HG02852 (cell line): ENCODE measurements around the gene EIF2S2.

ENCODE experiments used
- ATAC-seq: cut with Tn5 transposase; IDR thresholded peaks from one replicate; pipeline ENCODE4 v1.9.1; 2021; ENCODE audit warnings: mild to moderate bottlenecking, moderate library complexity; ENCODE audit not compliant: unreplicated experiment

Gene EIF2S2

DNA sequence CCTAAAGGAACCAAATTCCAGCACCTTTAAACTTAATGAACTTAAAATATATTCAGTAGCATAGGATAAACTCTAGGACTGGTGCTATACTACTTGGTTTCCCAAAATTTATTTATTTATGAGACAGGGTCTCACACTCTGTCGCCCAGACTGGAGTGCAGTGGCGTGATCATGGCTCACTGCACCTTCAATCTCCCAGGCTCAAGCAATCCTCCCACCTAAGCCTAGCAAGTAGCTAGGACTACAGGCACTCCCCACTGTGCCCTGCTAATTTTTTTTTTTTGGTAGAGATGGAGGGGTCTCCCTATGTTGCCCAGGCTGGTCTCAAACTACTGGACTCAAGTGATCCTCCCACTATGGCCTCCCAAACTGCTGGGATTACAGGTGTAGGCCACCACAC, 21.4 kb downstream of the EIF2S2 start:
- ATAC-seq, result no peak

DNA sequence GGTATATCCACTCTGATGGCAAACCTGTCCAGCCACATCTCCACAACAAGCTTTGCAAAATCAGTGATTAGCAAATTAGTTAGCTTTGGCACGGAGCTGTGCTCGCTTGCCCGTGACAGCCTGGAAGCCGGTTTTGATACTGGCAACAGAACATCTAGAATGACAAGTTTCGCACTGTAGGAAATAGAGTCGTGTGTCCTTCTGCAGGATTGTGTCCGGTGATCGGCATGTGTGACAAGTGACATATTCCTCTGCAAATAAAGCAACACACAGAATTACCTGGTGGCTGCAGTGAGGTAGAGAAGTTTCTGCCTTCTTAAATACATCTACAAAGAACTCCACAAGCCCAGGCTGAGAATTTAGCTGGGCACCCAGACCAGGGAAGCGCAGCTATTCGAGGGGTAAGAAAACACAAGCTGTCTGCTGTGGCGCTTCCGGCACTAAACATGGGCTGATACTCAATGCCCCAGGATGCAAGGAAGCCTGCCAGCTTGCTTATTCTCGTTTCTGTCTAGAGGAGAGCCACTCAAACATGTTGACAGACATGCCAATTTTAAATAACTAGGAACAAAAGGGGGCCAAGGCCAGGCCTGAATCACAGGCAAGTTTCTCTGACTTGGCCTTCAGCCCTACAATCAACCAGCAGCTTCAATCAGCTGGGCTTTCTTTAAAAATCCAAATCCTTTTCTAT, 22.2 kb downstream of the EIF2S2 start:
- no peak for ATAC-seq

DNA sequence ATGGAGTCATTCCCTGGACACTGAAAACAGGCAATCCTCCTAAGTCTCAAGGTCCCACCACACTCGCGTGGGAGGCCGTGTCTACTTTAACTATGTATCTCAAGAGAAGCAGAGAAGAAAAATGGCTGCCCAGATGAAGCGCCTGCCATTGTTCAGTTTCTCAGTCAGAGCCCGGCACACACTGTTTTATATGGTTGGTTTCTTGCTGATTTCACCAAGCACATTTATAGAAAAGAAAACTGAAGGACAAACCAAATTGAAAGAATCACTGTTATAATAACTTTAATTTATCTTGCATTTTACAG, 22.9 kb downstream of the EIF2S2 start:
- no peak for ATAC-seq

DNA sequence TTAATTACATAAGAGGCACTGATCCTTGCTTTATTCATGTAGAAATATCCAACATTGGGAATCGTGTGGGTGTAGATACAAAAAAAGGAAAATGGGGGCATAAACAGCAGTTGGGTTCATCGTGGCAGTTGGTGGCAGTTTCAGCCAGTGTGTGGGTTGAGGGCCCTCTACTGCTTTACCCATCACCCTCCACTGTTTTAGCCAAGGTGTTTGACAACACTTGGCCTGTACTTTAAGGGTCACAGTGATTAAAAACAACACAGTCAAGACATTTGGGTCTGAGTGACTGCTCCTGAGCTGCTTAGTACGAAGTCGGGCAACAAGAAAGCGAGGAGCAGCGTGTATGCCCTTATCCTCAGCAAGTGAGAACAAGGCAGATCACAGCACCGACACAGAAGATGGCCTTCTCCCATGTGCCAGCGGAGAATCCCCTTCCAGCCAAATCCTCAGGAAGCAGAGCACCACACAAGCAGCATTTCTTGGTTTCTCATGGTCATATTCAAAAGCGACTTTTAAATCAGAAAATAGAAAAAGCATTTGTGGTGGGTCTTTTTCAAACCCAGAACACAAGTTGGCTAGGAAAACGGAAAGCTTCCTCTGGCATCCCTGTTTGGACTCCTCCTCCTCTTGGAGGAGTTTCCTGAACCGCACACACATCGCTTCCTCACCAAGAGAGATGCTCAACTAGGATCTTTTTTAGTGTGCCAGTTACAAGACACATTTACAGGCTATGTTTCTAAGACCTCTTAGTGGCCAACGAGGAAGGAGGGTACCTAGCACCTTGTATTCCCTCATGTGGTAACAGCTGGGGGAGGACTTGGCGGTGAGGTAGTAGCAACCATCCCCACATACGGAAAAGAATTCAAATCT, 23.5 kb downstream of the EIF2S2 start:
- ATAC-seq, result no peak

DNA sequence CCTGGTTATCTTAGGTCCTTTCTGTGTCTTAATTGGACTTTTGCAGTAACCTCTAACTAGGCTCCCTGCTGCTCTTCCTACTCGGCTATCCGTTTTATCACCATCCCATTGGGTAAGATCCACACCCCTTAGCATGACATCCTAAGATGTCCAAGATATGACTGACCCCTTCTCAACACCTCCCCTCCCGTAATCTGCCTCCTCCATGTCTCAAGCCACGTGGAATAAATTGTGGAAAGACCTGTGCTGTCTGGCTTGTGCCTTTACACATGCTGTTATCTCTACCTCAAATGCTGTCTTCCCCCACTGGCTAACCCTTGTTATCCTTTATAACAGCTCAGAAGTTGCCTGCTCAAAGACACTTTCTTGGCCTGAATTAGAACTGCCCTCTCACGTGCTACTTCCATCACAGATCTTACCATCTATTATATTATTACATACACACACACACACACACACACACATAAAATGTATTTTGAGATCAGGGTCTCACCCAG, 26.5 kb downstream of the EIF2S2 start:
- no peak for ATAC-seq

DNA sequence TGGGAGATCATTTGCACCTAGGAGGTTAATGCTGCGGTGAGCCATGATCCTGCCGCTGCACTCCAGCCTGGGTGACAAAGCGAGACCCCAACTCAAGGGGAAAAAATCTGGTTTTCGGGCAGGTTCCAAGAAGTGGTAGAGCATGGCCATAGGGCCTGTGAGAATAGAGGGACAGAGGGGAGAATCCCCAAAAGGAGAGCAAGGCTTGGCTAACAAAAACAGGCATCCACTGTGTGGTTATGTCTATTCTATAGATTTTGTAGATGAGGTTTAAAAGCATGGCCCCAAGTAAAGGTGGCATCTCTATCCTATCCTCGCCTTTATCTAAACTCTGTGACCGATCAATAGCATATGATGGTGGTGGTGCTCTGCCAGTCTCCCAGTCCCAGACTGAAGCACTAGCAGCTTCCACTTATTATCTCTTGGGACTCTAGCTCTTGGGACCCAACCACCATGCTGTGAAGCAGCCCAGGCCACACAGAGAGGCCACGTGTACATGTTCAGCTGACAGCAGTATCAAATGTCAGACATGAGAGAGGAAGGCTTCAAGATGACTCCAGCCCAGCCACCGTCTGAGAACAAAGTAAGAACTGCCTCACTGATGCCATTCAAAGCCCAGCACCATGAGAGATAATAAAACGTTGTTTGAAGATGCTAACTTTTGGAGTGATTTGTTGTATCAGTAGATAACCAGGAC, 27.7 kb downstream of the EIF2S2 start:
- no peak for ATAC-seq

DNA sequence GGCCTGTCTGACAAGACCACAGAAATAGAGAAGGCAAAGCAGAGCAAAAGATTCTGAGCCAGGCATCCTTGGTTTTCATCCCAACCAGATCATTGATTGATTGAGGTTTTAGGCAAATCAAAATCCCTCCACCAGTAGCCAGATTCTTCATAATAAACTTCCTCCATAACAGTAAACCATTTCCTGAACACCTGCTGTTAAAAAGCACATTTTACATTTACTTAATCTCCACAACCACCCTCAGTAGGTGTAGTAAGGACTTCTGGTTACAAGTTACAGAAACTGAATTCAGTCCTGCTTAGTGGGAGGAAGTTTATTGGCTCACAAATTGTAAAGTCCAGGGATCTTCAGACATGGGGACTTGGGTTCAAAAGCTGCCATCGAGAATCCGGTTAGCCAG, 28.3 kb downstream of the EIF2S2 start:
- ATAC-seq, result no peak

DNA sequence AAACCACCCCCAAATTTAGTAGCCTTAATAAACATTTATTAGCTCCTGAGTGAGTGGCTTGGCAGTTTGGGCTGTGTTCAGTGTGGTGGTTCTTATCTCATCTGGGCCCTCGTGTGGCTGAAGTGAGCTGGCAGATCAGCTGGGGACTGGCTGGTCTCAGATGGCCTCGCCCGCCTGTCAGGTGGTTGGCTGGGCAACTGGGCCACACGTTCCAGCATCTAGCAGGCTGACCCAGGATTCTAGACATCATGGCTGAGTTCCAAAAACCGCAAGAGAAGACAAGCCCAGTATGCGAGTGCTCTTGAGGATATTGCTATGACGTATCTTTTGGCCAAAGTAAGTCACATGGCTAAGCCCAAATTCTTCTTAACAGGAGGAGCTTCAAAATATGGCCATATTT, 28.9 kb downstream of the EIF2S2 start:
- no peak for ATAC-seq

DNA sequence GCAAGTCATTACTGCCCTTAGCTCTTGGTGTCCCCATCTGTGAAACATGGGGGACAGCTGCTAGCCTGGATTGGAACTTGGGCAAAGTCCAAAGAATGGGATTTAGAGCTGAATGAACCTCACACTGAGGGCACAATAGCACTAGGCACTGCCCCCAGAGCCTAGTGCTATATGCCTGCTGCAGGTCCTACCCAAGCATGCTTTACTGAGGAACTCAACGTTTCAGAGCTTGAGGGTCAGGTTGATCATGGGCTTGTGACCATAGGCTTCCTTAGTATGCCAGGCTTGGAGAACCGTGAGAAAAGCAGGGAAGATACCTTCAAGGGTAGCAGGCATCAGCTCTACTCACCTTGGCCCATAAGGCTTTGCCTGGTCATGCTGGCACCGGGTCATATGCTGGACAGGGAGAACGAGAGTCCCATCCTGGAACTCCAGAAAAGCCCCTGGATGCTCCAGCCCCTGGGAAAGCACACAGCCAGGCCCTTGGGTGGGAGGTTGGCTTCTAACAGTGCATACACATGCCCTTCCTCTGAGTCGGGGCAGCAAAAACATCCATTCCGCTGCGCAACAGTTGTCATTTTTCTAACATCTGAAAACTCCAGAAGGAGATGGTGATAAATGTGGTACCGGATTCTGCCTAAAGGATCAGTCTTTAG, 29.7 kb downstream of the EIF2S2 start:
- no peak for ATAC-seq

DNA sequence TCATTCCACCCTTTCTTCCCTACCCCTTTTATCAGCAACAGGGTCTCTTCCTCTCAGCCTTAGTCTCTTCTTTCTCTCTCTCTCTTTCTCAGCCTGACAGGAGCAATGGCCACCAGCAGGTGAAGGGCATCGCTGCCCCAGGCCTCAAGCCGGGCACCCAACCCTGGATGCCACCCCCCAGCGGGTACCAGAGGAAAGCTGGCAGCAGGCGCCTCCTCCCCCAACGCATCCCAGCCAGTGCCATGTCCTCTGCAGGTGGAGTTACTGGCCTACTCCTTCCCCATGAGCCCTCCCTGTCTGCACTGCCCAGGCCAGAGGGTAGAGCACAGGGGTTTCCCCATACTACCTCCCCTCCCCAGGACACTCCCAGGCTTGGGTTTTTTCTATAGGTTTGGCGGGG, 32.2 kb downstream of the EIF2S2 start:
- ATAC-seq, result no peak

DNA sequence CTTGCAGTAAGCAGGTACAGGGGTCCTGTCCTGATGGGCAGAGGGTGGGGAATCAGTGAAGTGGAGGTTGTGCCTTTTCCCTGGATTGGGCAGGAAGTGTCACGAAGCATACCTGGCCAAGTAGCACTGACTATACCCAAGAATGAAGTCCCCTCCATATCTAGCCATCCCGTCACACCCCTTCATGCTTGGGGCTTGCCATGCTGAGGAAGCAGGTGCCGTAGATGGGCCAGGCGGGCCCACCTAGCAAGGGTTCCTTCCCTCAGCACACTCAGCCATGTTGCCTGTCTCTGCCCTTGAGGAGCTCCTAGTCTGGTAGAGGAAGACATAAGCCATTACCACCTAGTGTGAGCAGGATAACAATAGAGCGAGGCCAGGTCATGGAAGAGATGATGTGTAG, 33.5 kb downstream of the EIF2S2 start:
- no peak for ATAC-seq

DNA sequence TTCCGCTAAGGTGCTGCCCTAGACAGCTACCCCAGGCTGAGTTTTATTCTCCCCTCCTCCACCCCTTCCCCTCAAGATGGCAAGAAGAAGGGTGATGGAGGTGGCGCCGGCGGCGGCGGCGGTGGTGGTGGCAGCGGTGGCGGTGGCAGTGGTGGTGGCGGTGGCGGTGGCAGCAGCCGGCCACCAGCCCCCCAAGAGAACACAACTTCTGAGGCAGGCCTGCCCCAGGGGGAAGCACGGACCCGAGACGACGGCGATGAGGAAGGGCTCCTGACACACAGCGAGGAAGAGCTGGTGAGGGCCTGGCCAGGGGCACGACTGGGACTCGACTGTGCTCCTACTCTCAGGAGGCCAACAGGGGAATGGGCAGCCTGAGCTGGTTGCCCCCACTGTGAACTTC, 35.1 kb downstream of the EIF2S2 start:
- ATAC-seq, result no peak

DNA sequence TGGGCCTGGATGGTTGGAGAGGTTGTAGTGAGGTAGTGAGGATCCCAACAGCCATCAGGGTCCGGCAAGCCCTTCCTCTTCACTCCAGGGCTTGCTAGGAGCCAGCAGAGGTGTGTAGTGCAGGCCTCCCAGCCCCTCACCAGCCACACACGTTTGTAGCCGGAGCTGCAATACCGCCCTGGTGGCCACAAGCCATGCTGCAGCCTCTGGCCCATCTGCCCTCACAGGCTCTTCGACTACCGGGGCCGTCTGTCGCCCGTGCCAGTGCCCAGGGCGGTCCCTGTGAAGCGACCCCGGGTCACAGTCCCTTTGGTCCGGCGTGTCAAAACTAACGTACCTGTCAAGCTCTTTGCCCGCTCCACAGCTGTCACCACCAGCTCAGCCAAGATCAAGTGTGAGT, 36.4 kb downstream of the EIF2S2 start:
- ATAC-seq, result no peak

DNA sequence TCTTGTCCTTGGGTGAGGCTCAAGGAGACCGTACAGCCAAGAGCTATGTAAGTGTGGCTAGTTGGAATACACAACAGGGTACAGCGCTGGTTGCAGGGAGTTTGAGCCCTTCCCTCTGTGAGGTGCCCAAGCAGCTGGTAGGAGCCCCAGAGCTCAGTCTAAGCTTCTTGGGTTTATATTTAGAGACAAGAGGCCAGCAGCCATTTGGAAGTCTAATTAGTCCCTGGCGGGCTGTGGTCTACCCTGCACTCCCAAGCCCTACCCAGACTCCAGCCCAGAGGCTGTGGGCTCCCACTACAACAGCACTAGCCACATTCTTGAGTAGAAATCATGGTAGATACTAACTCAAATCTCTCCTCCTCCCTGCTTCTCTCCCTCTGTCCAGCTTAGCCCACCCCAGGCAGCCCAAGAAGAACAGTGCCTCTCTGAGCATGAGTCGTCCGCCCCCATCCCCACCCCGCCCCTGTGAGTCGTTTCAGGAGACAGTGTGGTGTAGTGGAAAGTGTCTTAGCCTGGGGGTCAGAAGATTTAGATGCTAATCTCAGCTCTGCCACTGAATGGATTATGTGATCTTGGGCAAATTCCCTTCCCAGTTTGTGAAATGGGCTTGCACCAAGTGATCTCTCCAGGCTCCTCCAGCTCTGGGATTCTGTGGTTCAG, 37.8 kb downstream of the EIF2S2 start:
- ATAC-seq, result no peak

DNA sequence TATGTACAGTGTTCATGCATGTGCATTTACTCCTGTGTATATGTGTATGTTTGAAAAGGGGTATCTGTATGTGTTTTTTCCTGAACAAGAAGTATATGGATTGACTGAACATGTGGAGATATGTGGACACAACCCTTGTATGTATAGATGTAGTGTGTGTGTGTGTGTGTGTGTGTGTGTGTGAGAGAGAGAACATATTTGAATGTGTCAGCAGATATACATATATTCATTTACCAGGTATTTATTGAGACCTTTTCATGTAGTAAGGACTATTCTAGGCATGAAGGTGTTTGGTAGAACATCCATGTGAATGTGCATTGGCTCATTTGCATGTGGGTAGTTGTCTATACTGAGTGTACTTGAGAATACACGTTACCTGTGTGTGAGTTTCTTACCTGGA, 39.3 kb downstream of the EIF2S2 start:
- ATAC-seq, result no peak

DNA sequence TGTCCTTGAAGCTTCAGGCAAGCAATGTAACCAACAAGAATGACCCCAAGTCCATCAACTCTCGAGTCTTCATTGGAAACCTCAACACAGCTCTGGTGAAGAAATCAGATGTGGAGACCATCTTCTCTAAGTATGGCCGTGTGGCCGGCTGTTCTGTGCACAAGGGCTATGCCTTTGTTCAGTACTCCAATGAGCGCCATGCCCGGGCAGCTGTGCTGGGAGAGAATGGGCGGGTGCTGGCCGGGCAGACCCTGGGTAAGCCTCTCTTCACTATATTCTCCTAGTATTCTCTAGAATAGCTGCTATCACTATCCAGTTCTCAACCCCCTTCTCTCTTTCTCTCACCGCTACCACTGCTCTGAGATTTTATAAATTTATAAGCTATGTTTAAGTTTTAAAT, 40.0 kb downstream of the EIF2S2 start:
- no peak for ATAC-seq

DNA sequence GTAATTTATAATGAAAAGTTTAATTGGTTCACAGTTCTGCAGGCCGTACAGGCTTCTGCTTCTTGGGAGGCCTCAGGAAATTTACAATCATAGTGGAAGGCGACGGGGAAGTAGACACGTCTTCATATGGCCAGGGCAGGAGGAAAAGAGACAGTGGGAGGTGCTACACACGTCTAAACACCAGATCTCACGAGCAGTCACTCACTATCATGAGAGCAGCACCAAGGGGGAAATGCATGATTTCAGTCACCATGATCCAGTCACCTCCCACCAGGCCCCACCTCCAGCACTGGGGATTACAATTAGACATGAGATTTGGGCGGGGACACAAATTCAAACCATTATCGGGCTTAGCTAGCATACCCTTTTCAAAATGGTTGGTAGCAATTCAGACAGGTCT, 41.2 kb downstream of the EIF2S2 start:
- no peak for ATAC-seq

DNA sequence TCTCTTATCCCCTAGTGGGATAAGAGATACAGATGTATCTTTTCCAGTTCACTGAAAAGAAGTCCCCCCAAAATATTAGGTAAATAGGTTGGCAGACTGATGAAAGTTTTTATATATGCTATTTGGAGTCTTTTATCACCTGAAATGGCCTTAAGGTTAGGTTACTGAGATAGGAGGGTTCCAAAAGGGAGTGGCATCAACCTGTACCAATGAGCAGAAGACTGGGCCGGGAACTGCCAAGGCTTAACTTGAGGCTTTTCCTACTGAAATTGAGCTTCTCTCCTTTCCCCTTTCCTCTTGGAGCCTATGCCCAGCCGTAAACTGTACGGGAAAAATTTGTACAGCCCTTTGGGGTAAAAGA, 42.0 kb downstream of the EIF2S2 start:
- no peak for ATAC-seq

DNA sequence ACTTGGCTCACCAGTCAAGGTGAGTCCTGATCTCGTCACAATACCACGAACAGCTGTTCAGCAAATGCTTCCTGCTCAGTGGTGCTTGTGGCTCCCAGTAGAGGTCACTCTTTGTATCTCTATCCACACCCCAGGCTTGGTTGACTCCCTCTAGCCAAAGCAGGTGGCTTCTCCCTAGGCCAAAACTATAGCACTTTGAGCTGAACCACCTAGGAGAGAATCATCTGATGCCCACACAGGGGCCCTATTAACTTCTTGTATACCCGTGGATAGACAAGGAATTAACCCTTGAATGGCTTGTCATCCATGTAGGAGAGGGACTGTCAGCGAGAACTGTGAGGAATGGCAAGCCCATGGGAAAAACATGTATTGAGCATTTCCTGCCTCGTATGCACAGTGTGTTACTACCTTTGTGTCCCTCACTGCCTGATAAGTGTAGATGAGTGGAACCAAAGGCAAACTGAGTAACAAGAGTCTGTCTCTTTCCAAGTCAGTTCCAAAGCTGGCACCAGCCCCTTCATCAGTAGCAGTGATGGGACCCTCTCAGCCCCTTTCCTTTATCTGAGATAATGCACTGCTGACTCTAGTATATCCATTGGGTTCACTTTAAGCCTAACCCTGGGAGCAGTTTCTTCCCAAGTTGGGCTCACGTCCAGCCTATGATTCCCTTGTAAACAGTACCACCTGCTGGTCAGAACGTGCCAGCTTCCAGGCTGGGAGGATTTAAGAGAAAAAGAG, 42.5 kb downstream of the EIF2S2 start:
- ATAC-seq, result peak; percentile 77

DNA sequence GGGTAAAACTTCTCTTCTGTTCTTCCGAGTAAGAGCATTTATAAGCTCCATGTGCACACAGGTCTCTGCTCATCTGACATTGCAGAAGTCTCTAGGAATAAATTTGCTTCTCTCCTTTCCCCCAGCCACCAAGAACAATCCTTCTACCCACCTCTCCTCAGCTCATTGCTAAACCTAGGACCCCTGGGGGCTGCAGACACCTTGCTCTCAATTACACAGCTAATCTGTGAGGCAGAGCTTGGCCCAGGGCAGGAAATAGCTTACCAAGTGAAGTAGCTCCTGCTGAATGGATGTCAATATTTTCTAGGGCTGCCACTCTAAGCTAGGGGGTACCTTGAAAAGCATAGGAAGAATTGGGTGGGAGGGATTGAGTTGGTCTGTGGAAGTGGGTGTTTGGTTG, 44.0 kb downstream of the EIF2S2 start:
- no peak for ATAC-seq
